ENCODE results near the gene TUSC2.

The TUSC2 gene

GRCh38 chr3:50304601-50305000, 23.4 kb downstream of the TUSC2 start:
- H3K9ac ChIP-seq, result no peak overlapping the region
- H3K79me2 ChIP-seq (ENCODE audit: insufficient read depth, low read depth), result no peaks in the 10 kb centered on the region
- no peaks in the 10 kb centered on the region for H3K36me3 ChIP-seq (ENCODE audit: insufficient read depth)
- peaks cover 8% of the 10 kb centered on the region for H3K4me1 ChIP-seq (ENCODE audit: low read depth, poor library complexity, severe bottlenecking)
- H3K4me2 ChIP-seq, result no peak overlapping the region
- no peaks in the 10 kb centered on the region for H3K27me3 ChIP-seq (ENCODE audit: insufficient read depth, low read depth)
- no peak overlapping the region for H2AFZ ChIP-seq (ENCODE audit: low read depth)
- H3K27ac ChIP-seq, result no peak overlapping the region
- no peak for TF ChIP-seq CTCF (conservative IDR thresholded peaks at IDR 0.05; ENCODE audit: low read depth, low read length)
- H4K20me1 ChIP-seq (ENCODE audit: insufficient read depth), result no peaks in the 10 kb centered on the region
- H3K4me3 ChIP-seq (IDR thresholded peaks at IDR 0.05; ENCODE audit: insufficient read depth, low read depth, low read length), result no peak overlapping the region

- no peak for TF ChIP-seq CTCF (conservative IDR thresholded peaks at IDR 0.05; ENCODE audit: low read depth, low read length)
- no peaks in the 10 kb centered on the region for H4K20me1 ChIP-seq (ENCODE audit: insufficient read depth)
- H3K9ac ChIP-seq, result no peak within 1 kb of the TSS
- no peaks in the 10 kb centered on the region for H3K36me3 ChIP-seq (ENCODE audit: insufficient read depth)
- no peak within 1 kb of the TSS for H3K27ac ChIP-seq
- H3K79me2 ChIP-seq (ENCODE audit: insufficient read depth, low read depth), result no peaks in the 10 kb centered on the region
- no peak within 1 kb of the TSS for H3K4me3 ChIP-seq (IDR thresholded peaks at IDR 0.05; ENCODE audit: insufficient read depth, low read depth, low read length)
- H3K27me3 ChIP-seq (ENCODE audit: insufficient read depth, low read depth), result no peaks in the 10 kb centered on the region
- no peak within 1 kb of the TSS for H2AFZ ChIP-seq (ENCODE audit: low read depth)
- H3K4me2 ChIP-seq, result no peak within 1 kb of the TSS
- H3K4me1 ChIP-seq (ENCODE audit: low read depth, poor library complexity, severe bottlenecking), result peaks cover 11% of the 10 kb centered on the region
These were observed 24.8 kb downstream of the TUSC2 start, which contains the start of gene HYAL1 for GRCh38 chr3:50303013-50303815. TSS of gene HYAL1 (minus strand) at chr3:50303574. CDS start at chr3:50302956, 618 bp downstream.

- H3K36me3 ChIP-seq (ENCODE audit: insufficient read depth), result no peaks in the 10 kb centered on the region
- H3K79me2 ChIP-seq (ENCODE audit: insufficient read depth, low read depth), result no peaks in the 10 kb centered on the region
- H3K9ac ChIP-seq, result no peak overlapping the region
- H3K4me3 ChIP-seq (IDR thresholded peaks at IDR 0.05; ENCODE audit: insufficient read depth, low read depth, low read length), result no peak overlapping the region
- H2AFZ ChIP-seq (ENCODE audit: low read depth), result no peak overlapping the region
- TF ChIP-seq CTCF (conservative IDR thresholded peaks at IDR 0.05; ENCODE audit: low read depth, low read length), result no peak
- H3K4me2 ChIP-seq, result no peak overlapping the region
- no peak overlapping the region for H3K27ac ChIP-seq
- H3K27me3 ChIP-seq (ENCODE audit: insufficient read depth, low read depth), result no peaks in the 10 kb centered on the region
- H4K20me1 ChIP-seq (ENCODE audit: insufficient read depth), result no peaks in the 10 kb centered on the region
- H3K4me1 ChIP-seq (ENCODE audit: low read depth, poor library complexity, severe bottlenecking), result peaks cover 15% of the 10 kb centered on the region
These were observed 25.7 kb downstream of the TUSC2 start for GRCh38 chr3:50302095-50303012.

GRCh38 chr3:50300681-50301254, 27.3 kb downstream of the TUSC2 start:
- H3K9ac ChIP-seq, result no peak overlapping the region
- H3K4me1 ChIP-seq (ENCODE audit: low read depth, poor library complexity, severe bottlenecking), result peaks cover 15% of the 10 kb centered on the region
- H3K79me2 ChIP-seq (ENCODE audit: insufficient read depth, low read depth), result no peaks in the 10 kb centered on the region
- H2AFZ ChIP-seq (ENCODE audit: low read depth), result no peak overlapping the region
- H3K4me2 ChIP-seq, result no peak overlapping the region
- H4K20me1 ChIP-seq (ENCODE audit: insufficient read depth), result no peaks in the 10 kb centered on the region
- no peak overlapping the region for H3K4me3 ChIP-seq (IDR thresholded peaks at IDR 0.05; ENCODE audit: insufficient read depth, low read depth, low read length)
- no peaks in the 10 kb centered on the region for H3K36me3 ChIP-seq (ENCODE audit: insufficient read depth)
- no peak overlapping the region for H3K27ac ChIP-seq
- TF ChIP-seq CTCF (conservative IDR thresholded peaks at IDR 0.05; ENCODE audit: low read depth, low read length), result no peak
- H3K27me3 ChIP-seq (ENCODE audit: insufficient read depth, low read depth), result no peaks in the 10 kb centered on the region
